Sigmoid colon (tissue), 7 donors: ENCODE measurements around the gene GHRHR. TPM values are rescaled to one million over a fixed set of nuclear protein-coding genes. Genes with fewer than 3 reads are reported as not detected.
A peak's percentile ranks its signal among the peaks of the same experiment; 100 is the strongest.

Experiments
- DNase-seq: peaks from one replicate; pipeline ENCODE4 v3.0.0-alpha.2; 2019
- H3K27ac ChIP-seq, 4 donors: fragments of 200-600 bp; sonication (generic); one replicate each; pipeline ENCODE4 v1.5.1; 2016 to 2019; ENCODE audit warnings: mild to moderate bottlenecking in 1 of 4
- H3K27me3 ChIP-seq, 3 donors: fragments of 200-600 bp; sonication (generic); one replicate each; pipeline ENCODE4 v1.5.1; 2019; ENCODE audit warnings: mild to moderate bottlenecking in 1 of 3
- H3K36me3 ChIP-seq, 4 donors: fragments of 200-600 bp; sonication (generic); one replicate each; pipeline ENCODE4 v1.5.1; 2016 to 2019
- H3K4me1 ChIP-seq, 4 donors: fragments of 200-600 bp; sonication (generic); one replicate each; pipeline ENCODE4 v1.5.1; 2017 to 2019
- H3K4me3 ChIP-seq, 4 donors: fragments of 200-600 bp; sonication (generic); one replicate each; pipeline ENCODE4 v1.5.1; 2017 to 2019; ENCODE audit warnings: mild to moderate bottlenecking in 2 of 4, moderate library complexity in 1 of 4
- H3K9me3 ChIP-seq, 4 donors: fragments of 200-600 bp in 3 of 4; sonication (generic) in 3 of 4; one replicate each; pipeline versions ENCODE4 v1.5.1 to v1.6.1; 2013 to 2019
- EP300 ChIP-seq, 4 donors: sonication (generic); formaldehyde crosslinking; IDR thresholded peaks; one replicate each; pipeline ENCODE4 v1.6.1; 2017; ENCODE audit warnings: antibody characterized with exemption in 4 of 4
- POLR2A ChIP-seq, 2 donors: fragments of 450-650 bp; IDR thresholded peaks; one replicate each; pipeline ENCODE4 v1.6.1; 2016; ENCODE audit warnings: antibody characterized with exemption in 2 of 2, mild to moderate bottlenecking in 2 of 2, moderate library complexity in 2 of 2
- POLR2AphosphoS5 ChIP-seq, 4 donors: sonication (generic); formaldehyde crosslinking; IDR thresholded peaks; one replicate each; pipeline ENCODE4 v1.6.1; 2017; ENCODE audit warnings: antibody characterized with exemption in 4 of 4
- WGBS, 2 donors: extraction: QIAGEN DNeasy Blood & Tissue Kit; methylation state at CpG; one replicate each; pipeline ENCODE4 v1.1.7; 2013; 5-methylcytosine and 5-hydroxymethylcytosine counted together
- intact Hi-C: fragments of 100-400 bp; cut with DNase I; formaldehyde crosslinking; loops from one replicate; pipeline ENCODE4 v1.15.1; 2023
- polyA plus RNA-seq, 3 donors: library from polyadenylated mRNA; stranded (reverse); fragments of 200-250 nt; gene quantifications; one replicate each; pipeline ENCODE4 v1.2.3, GENCODE V29; 2013
- total RNA-seq, 4 donors: library from RNA; depleted of rRNA; stranded (reverse); fragments of >200 nt; gene quantifications; one replicate each; pipeline ENCODE4 v1.1.0, GENCODE V29; 2016
- TF ChIP-seq, protein P1 (sequence below), 4 experiments: fragments of 450-650 bp in 3 of 4; fragments of 200-600 bp in 1 of 4; IDR thresholded peaks; one replicate each; pipeline ENCODE4 v1.5.1; 2016 to 2019; ENCODE audit warnings: antibody characterized with exemption in 4 of 4, mild to moderate bottlenecking in 3 of 4, moderate library complexity in 2 of 4
- donor health status: healthy with polysubstance abuse.
- donor health status: Bipolar disorder and iron deficiency.
- donor health status: healthy.

GHRHR gene
- total and polyA plus RNA-seq, 7 donors, result not detected

DNA sequence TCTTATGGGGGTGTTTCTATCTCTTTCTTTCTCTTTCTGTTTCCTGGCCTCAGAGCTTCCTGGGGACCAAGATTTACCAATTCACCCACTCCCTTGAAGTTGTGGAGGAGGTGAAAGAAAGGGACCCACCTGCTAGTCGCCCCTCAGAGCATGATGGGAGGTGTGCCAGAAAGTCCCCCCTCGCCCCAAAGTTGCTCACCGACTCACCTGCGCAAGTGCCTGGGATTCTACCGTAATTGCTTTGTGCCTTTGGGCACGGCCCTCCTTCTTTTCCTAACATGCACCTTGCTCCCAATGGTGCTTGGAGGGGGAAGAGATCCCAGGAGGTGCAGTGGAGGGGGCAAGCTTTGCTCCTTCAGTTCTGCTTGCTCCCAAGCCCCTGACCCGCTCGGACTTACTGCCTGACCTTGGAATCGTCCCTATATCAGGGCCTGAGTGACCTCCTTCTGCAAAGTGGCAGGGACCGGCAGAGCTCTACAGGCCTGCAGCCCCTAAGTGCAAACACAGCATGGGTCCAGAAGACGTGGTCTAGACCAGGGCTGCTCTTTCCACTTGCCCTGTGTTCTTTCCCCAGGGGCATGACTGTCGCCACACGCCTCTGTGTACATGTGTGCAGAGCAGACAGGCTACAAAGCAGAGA, 39.9 kb upstream of the GHRHR start:
- no peak overlapping the region for H3K4me3 ChIP-seq
- intact Hi-C loops, result no loop called here
- no peaks in the 10 kb centered on the region for H3K27me3 ChIP-seq
- no peak overlapping the region for H3K27ac ChIP-seq
- DNase-seq, result peak; percentile 49
- peaks cover 0 to 33% (median 26%) of the 10 kb centered on the region in 4 donors for H3K4me1 ChIP-seq
- H3K36me3 ChIP-seq, result peaks cover 12 to 50% (median 30%) of the 10 kb centered on the region in 4 donors
- TF ChIP-seq EP300 (IDR thresholded peaks at IDR 0.05) (no peak), POLR2AphosphoS5 (IDR thresholded peaks at IDR 0.05) (no peak), POLR2A (IDR thresholded peaks at IDR 0.05) (no peak)
- TF ChIP-seq, protein P1, sequence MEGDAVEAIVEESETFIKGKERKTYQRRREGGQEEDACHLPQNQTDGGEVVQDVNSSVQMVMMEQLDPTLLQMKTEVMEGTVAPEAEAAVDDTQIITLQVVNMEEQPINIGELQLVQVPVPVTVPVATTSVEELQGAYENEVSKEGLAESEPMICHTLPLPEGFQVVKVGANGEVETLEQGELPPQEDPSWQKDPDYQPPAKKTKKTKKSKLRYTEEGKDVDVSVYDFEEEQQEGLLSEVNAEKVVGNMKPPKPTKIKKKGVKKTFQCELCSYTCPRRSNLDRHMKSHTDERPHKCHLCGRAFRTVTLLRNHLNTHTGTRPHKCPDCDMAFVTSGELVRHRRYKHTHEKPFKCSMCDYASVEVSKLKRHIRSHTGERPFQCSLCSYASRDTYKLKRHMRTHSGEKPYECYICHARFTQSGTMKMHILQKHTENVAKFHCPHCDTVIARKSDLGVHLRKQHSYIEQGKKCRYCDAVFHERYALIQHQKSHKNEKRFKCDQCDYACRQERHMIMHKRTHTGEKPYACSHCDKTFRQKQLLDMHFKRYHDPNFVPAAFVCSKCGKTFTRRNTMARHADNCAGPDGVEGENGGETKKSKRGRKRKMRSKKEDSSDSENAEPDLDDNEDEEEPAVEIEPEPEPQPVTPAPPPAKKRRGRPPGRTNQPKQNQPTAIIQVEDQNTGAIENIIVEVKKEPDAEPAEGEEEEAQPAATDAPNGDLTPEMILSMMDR (IDR thresholded peaks at IDR 0.05), result no peak
- 88 to 92% methylated on average over 13 of the region's 13 CpGs for WGBS, 2 donors
- H3K9me3 ChIP-seq, result no peaks in the 10 kb centered on the region

GRCh38 chr7:30924624-30925023, 39.1 kb upstream of the GHRHR start:
- Histone ChIP-seq H3K27me3 (no peaks in the 10 kb centered on the region), H3K4me1 (peaks cover 0 to 26% (median 25%) of the 10 kb centered on the region in 4 donors), H3K4me3 (no peak overlapping the region), H3K9me3 (no peaks in the 10 kb centered on the region), H3K27ac (no peak overlapping the region), H3K36me3 (peaks cover 12 to 50% (median 30%) of the 10 kb centered on the region in 4 donors)
- DNase-seq, result no peak
- TF ChIP-seq POLR2AphosphoS5 (IDR thresholded peaks at IDR 0.05), result no peak
- TF ChIP-seq, protein P1 (IDR thresholded peaks at IDR 0.05), result no peak
- no peak for TF ChIP-seq POLR2A (IDR thresholded peaks at IDR 0.05)
- no peak for TF ChIP-seq EP300 (IDR thresholded peaks at IDR 0.05)
- intact Hi-C loops, result no loop called here

DNA sequence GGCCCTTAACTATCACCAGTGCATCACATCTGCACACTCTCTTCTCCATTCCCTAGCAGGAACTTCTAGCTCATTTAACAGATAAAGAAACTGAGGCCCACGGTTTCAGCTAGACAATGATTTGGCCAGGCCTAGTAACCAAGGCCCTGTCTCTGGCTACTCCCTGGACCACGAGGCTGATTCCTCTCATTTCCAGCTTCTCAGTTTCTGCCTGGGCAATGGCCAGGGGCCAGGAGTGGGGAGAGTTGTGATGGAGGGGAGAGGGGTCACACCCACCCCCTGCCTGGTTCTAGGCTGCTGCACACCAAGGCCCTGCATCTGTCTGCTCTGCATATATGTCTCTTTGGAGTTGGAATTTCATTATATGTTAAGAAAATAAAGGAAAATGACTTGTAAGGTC, 38.6 kb upstream of the GHRHR start:
- H3K4me3 ChIP-seq, result no peak overlapping the region
- TF ChIP-seq POLR2AphosphoS5 (IDR thresholded peaks at IDR 0.05) (no peak), EP300 (IDR thresholded peaks at IDR 0.05) (no peak), POLR2A (IDR thresholded peaks at IDR 0.05) (no peak)
- TF ChIP-seq, protein P1 (IDR thresholded peaks at IDR 0.05), result no peak
- intact Hi-C loops, result no loop called here
- peaks cover 0 to 24% (median 23%) of the 10 kb centered on the region in 4 donors for H3K4me1 ChIP-seq
- H3K9me3 ChIP-seq, result no peaks in the 10 kb centered on the region
- H3K27me3 ChIP-seq, result no peaks in the 10 kb centered on the region
- peaks cover 12 to 50% (median 30%) of the 10 kb centered on the region in 4 donors for H3K36me3 ChIP-seq
- H3K27ac ChIP-seq, result no peak overlapping the region
- DNase-seq, result no peak
- 68 to 76% methylated on average over 2 of the region's 2 CpGs for WGBS, 2 donors

GRCh38 chr7:30925913-30926312, 37.8 kb upstream of the GHRHR start:
- H3K9me3 ChIP-seq, result no peaks in the 10 kb centered on the region
- H3K4me3 ChIP-seq, result no peak overlapping the region
- no peak overlapping the region for H3K27ac ChIP-seq
- TF ChIP-seq POLR2A (IDR thresholded peaks at IDR 0.05) (no peak), EP300 (IDR thresholded peaks at IDR 0.05) (no peak), POLR2AphosphoS5 (IDR thresholded peaks at IDR 0.05) (no peak)
- TF ChIP-seq, protein P1 (IDR thresholded peaks at IDR 0.05), result no peak
- intact Hi-C loops, result no loop called here
- peaks cover 12 to 50% (median 30%) of the 10 kb centered on the region in 4 donors for H3K36me3 ChIP-seq
- no peaks in the 10 kb centered on the region for H3K27me3 ChIP-seq
- H3K4me1 ChIP-seq, result peaks cover 0 to 24% (median 22%) of the 10 kb centered on the region in 4 donors
- WGBS, 2 donors, result 85 to 93% methylated on average over 5 of the region's 5 CpGs
- DNase-seq, result peak; percentile 51
